HG02588 (cell line): ENCODE data around the gene ETNK2.
"Not testable (repeated sequence)": the region's sequence is repeated elsewhere in the genome, so short reads cannot be mapped to it uniquely, and the experiment has no call there.

Source experiments
- ATAC-seq: cut with Tn5 transposase; IDR thresholded peaks from one replicate; pipeline ENCODE4 v1.9.1; 2021; ENCODE audit warnings: mild to moderate bottlenecking, moderate library complexity; ENCODE audit not compliant: unreplicated experiment

Gene ETNK2

DNA sequence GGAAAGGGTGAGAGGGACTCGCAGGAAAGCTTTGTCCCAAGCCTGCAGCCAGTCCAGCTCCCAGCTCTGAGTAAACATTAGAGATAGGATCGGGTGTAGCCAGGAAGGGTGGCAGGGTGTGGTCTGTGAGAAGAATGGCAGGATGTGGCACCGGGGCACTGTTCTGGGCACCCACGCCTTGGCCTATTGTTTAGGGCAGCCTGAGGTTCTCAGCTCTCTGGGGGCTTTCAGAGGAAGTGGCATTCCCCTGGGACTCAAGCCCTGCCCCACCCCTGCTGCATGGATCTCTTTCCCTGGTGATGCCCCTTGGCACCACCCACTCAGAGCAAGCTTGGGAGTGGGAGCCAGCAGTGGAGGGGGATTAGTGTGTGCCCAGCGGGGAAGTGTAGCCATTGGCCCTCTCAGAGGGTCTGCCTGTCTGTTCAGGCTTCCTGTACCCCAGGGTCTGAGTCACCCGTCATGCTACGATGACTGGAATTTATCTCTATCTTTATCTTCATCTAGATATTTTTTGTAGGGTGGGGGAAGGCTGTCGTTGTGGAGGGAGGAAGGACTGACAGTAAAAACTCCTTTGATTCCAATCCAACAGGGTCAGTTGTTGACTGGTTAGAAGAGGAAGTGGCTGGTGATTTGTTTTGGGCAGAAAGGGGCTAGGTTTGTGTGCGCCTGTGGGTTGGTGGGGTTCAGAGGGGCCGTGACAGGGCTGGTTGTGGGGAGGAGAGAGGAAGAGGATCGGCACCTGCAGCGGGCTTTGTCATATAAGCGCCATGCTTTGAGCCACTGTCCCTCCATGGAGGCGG is 47.3 kb downstream of the ETNK2 start:
- ATAC-seq = no peak

- ATAC-seq = no peak
Observed at GRCh38 chr1:204103431-204103741, 48.5 kb downstream of the ETNK2 start.

DNA sequence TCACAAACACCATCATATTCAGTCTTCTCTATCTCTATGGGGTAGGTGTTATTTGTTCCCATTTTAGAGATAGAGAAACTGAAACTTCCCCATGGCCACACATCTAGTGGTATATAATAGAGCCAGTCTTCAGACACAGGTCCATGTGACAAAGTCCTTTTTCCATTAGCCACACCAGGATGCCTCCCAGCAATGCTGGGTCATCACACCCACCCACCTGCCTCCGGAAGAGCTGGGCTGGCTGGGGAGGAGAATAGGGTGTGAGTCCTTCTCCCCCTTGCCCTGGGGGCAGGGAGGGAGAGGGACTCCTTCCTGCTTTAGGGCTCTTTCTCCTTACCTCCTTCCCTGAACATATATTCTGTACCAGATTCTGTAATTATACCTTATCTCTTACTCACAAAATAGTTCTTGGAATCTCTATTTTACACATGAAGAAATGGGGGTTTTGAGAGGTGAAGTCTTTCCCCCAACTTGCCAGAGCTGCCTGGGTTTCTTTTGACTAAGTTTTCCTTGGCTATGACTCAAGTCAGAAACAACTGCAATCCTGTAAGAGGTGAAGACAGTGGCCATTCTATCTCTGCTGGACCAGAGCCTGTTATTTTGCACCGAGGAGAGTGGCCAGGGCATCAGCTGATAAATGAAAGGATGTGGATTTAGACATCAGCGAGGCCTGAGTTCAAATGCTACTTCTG is 49.0 kb downstream of the ETNK2 start:
- ATAC-seq = no peak

DNA sequence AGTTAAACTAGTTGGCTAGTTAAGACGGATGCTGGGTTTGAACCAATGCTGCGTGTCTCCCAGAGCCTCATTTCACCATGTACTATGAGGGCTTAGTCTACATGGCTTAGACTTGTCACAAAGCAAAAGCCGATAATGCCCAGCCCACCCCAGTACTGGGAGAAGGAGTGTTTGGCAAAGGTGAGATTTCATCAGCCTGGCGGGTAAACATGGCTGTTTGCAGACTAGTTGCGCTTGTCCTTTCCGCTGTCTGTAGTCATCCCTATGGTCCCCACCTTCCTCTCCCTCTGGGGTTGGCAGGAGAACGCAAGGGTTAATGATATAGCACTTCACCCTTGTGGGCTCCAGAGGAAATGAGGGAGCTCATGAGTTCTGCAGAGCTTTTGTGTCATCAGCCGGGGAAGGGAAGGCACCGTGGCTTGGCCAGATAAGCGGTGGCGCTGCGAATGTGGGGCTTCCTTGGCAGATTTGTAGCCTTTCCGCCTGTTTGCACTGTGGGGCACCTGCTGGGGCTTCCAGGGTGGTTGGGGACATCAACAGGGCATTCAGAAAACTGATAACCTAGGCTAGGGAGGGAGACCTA is 49.7 kb downstream of the ETNK2 start:
- ATAC-seq = no peak

DNA sequence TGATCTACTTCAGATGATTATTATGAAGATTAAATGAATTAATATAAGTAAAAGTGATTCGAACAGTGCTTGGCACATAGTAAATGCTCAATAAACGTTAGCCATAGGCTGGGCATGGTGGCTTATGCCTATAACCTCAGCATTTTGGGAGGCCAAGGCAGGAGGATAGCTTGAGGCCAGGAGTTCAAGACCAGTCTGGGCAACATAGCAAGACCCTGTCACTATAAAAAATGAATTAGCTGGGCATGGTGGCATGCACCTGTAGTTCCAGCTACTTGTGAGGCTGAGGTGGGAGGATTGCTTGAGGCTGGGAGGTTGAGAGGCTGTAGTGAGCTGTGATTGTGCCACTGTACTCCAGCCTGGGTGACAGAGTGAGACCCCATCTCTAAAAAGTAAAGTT is 52.1 kb downstream of the ETNK2 start:
- not testable (repeated sequence) for ATAC-seq

DNA sequence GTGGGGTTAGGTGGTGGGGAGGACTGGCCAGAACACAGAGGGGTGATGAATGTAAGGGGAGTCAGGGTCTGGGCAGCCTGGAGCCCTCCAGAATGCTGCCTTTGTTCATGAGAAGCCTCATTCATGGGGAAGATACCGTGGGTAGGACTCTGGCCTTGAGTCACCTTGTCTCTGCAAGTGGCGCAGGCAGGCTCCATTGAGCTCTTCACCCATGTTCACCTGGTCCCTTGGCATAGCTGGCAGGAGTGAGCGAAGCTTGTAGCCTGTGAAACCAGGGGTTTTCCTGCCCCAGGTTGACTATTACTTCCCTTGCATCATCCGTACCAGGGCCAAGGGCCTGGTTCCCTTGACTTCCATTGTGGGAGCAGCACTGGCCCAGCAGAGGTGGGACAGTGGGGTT is 53.2 kb downstream of the ETNK2 start:
- ATAC-seq = no peak

DNA sequence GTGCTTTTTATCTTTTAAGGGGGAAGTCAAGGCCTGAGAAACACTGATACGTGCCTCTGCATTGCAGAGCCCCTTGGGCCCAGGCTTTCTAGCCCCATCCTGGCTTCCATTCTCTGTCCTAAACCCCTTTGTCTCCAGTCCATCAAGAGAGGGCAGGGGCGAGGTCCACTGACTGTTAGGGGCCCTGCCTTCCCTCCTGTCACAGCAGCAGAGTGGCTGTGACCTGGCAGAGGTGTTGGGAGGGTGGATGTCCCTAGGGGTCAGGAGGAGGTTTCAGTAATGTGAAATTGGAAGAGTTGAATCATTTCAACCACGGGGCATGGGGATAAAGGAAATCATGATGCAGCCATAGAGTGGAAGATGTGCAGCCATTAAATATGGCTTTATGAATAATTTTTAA is 54.9 kb downstream of the ETNK2 start:
- ATAC-seq = no peak

- ATAC-seq = no peak
Observed at GRCh38 chr1:204094856-204095634, 56.8 kb downstream of the ETNK2 start.

DNA sequence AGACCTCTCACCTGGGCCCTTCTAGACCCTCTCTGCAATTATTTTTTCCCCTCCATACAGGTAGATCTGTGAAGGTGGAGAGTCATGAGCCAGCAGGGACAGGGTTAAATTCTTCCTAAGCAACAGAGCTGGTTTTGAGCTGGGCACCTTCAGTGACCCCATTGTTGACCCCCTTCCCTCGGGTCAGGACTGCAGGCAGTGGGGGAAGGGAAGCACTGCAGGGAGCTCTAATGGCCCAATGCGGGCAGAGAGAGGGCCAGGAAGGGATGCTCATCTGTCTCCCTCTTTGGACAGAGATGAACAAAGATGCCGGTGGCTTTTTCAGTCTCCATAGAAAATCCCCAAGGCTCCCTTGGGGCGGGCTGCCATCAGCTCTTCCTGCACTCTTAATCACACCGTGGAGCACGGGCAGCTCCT is 57.5 kb downstream of the ETNK2 start:
- ATAC-seq = no peak

DNA sequence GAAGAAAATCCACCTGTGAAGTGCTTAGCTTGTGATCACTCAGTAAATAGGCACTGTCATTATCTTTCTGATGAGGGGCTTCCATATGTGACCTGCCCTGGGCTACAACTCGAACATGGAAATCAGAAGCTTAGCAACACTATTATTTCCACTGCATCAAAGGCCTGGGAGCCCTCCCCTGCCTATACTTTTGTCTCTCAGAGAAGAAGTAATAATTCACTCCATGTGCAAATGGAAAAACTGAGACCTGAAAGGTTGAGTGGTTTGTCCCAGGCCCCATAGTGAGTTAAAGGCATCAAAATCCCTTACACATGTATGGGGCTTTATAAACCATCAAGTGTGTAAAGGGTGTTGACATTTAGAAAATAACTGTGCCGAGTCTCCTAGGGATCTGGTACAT is 58.1 kb downstream of the ETNK2 start:
- ATAC-seq = no peak

DNA sequence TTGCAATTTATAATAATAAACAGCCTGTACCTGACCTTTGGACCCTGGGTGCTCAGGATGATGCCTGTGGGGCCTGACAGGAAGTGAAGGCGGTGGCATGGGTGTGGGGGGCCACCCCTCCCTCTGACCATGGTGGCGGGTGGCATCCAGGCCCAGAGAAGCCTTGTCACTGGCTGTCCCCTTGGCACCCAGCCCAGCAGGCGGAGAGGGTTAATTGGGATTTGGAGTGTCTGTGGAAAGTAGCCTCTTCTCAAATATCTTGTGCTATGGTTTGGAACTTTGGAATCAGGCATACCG is 58.5 kb downstream of the ETNK2 start:
- no peak for ATAC-seq

GRCh38 chr1:204092632-204093420 is 59.0 kb downstream of the ETNK2 start:
- no peak for ATAC-seq

DNA sequence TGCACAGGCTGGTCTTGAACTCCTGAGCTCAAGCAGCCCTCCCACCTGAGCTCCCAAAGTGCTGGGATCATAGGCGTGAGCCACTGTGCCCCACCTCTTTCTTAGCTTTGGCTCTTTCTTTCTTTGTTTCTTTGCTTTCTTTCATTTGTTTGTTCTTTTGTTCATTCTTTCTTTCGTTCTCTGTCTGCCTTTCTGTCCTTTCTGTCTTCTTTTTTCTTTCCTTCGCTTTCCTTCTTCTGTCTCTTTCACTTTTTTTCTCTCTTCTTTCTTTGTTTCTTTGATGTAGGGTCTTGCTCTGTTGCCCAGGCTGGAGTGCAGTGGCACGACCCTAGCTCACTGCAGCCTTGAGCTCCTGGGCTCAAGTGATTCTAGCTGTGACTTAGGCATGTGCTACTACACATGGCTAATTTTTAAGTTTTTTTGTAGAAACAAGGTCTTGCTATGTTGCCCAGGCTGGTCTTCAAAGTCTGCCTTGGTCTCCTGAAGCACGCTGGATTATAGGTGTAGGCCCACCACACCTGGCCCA is 60.0 kb downstream of the ETNK2 start:
- no peak for ATAC-seq

DNA sequence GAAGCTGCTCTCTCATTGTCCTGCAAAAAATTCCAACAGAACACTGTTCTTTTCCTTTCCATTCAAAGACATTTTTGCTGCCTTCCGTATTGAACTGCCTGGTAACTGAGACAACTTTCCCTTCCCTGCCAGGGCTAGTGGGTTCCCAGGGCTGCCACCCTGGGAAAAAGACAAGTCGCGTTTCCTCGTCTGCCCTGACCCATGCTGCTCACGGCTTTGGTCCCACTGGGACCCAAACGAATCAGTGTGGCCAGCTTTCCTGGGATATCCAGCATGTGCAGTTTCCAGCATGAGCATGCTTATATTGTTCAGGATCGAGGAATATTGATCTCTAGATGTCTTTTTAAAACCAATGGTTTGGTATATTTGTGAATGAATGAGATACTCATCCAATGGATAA is 60.8 kb downstream of the ETNK2 start:
- ATAC-seq = no peak

GRCh38 chr1:204090132-204090531 is 61.7 kb downstream of the ETNK2 start:
- ATAC-seq = not testable (repeated sequence)

GRCh38 chr1:204089044-204089751 is 62.6 kb downstream of the ETNK2 start:
- ATAC-seq = no peak

GRCh38 chr1:204088596-204088995 is 63.2 kb downstream of the ETNK2 start:
- no peak for ATAC-seq

DNA sequence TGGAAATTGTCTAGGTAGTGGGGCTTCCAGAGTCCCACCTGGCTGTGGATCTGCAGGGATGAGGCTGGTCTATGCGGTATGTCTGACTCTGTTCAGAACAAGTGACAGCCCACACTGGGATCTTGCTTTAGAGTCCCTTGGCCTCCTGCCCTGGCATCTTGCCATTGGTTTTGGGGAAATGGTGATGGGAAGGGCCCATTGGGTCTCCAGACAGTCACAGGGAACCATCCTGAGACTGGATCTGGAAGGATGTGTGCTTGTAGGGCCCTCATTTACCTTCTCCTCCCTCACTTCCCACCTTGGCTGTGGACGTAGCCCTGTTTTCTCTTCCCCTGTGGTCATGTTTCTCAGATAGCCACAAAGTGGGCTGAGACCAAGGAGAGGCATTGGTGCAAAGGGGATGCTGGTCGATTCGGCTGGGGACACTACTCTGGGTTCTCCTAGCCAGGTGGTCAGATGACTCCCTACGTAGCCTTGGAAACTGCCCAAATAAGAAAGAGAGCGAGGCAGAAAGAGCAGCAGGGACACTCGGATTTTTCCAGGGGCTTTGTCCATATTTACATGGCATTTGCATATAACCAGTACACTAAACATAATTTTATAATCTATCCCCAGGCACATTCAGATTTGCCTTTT is 63.8 kb downstream of the ETNK2 start:
- ATAC-seq = no peak

- ATAC-seq = no peak
Observed at GRCh38 chr1:204087181-204087892, 64.5 kb downstream of the ETNK2 start.
